H9 (cell line): ENCODE data around the gene LMO4. TPM values are rescaled to one million over a fixed set of nuclear protein-coding genes. Genes with fewer than 3 reads are reported as not detected.

Source experiments
- DNase-seq: peaks from one replicate; pipeline ENCODE4 v3.0.0-alpha.2; 2017
- H2AFZ ChIP-seq: one replicate; pipeline ENCODE4 v1.6.1; 2013; ENCODE audit warnings: mild to moderate bottlenecking, low read length, control low read depth, moderate library complexity
- H2AK5ac ChIP-seq: 2 replicates; pipeline ENCODE4 v1.6.1; 2013; ENCODE audit warnings: low read length, control low read depth, mixed read lengths; ENCODE audit not compliant: insufficient read length
- H2BK120ac ChIP-seq: one replicate; pipeline ENCODE4 v1.6.1; 2013; ENCODE audit warnings: low read depth, mild to moderate bottlenecking, low read length, control low read depth, inconsistent platforms; ENCODE audit not compliant: poor library complexity, severe bottlenecking
- H2BK12ac ChIP-seq: 2 replicates; pipeline ENCODE4 v1.6.1; 2013; ENCODE audit warnings: low read length, control low read depth, mixed read lengths, low read depth; ENCODE audit not compliant: insufficient read length
- H2BK15ac ChIP-seq: 2 replicates; pipeline ENCODE4 v1.6.1; 2013; ENCODE audit warnings: low read depth, low read length, control low read depth
- H2BK20ac ChIP-seq: one replicate; pipeline ENCODE4 v1.6.1; 2013; ENCODE audit warnings: low read depth, mild to moderate bottlenecking, low read length, control low read depth, inconsistent platforms; ENCODE audit not compliant: poor library complexity, severe bottlenecking
- H2BK5ac ChIP-seq: 2 replicates; pipeline ENCODE4 v1.6.1; 2013; ENCODE audit warnings: low read length, control low read depth, mixed read lengths; ENCODE audit not compliant: insufficient read length
- H3K14ac ChIP-seq: 2 replicates; pipeline ENCODE4 v1.6.1; 2013; ENCODE audit warnings: low read length, control low read depth; ENCODE audit not compliant: insufficient read depth
- H3K18ac ChIP-seq: 2 replicates; pipeline ENCODE4 v1.6.1; 2013; ENCODE audit warnings: low read depth, mild to moderate bottlenecking, mixed read lengths, low read length, control low read depth; ENCODE audit not compliant: insufficient read length
- H3K23ac ChIP-seq: 2 replicates; pipeline ENCODE4 v1.6.1; 2013; ENCODE audit warnings: low read length, control low read depth, mixed read lengths, low read depth; ENCODE audit not compliant: insufficient read length
- H3K23me2 ChIP-seq: 2 replicates; pipeline ENCODE4 v1.6.1; 2013; ENCODE audit warnings: low read depth, mild to moderate bottlenecking, mixed read lengths, low read length, control low read depth; ENCODE audit not compliant: insufficient read length, poor library complexity, severe bottlenecking
- H3K27ac ChIP-seq: 2 replicates; pipeline ENCODE4 v1.5.1; 2013; ENCODE audit warnings: low read length, control low read depth, mixed read lengths, low read depth; ENCODE audit not compliant: insufficient read length
- H3K27me3 ChIP-seq: 2 replicates; pipeline ENCODE4 v1.6.1; 2013; ENCODE audit warnings: low read length, control low read depth, inconsistent platforms; ENCODE audit not compliant: insufficient read depth
- H3K4ac ChIP-seq: 2 replicates; pipeline ENCODE4 v1.6.1; 2013; ENCODE audit warnings: low read depth, mild to moderate bottlenecking, control low read depth, inconsistent platforms, low read length, moderate library complexity
- H3K4me1 ChIP-seq: 2 replicates; pipeline ENCODE4 v1.6.1; 2013; ENCODE audit warnings: low read length, control low read depth, inconsistent platforms; ENCODE audit not compliant: insufficient read depth
- H3K4me2 ChIP-seq: 2 replicates; pipeline ENCODE4 v1.6.1; 2013; ENCODE audit warnings: low read length, control low read depth, mixed read lengths; ENCODE audit not compliant: insufficient read length, insufficient read depth
- H3K56ac ChIP-seq: 2 replicates; pipeline ENCODE4 v1.6.1; 2013; ENCODE audit warnings: low read depth, mild to moderate bottlenecking, mixed read lengths, low read length, control low read depth; ENCODE audit not compliant: insufficient read length
- H3K79me1 ChIP-seq: 2 replicates; pipeline ENCODE4 v1.6.1; 2013; ENCODE audit warnings: low read depth, mild to moderate bottlenecking, moderate library complexity, low read length, control low read depth, inconsistent platforms; ENCODE audit not compliant: insufficient read depth, poor library complexity, severe bottlenecking
- H3K79me2 ChIP-seq: 2 replicates; pipeline ENCODE4 v1.6.1; 2013; ENCODE audit warnings: low read length, control low read depth, inconsistent platforms; ENCODE audit not compliant: insufficient read depth
- H3K9ac ChIP-seq: 2 replicates; pipeline ENCODE4 v1.6.1; 2013; ENCODE audit warnings: low read length, control low read depth, mixed read lengths; ENCODE audit not compliant: insufficient read length; ENCODE audit errors: extremely low read depth
- H3K9me3 ChIP-seq: one replicate; pipeline ENCODE4 v1.6.1; 2013; ENCODE audit warnings: low read depth, low read length, inconsistent platforms; ENCODE audit not compliant: control insufficient read depth
- H3T11ph ChIP-seq: one replicate; pipeline ENCODE4 v1.6.1; 2013; ENCODE audit warnings: mild to moderate bottlenecking, low read length, control low read depth, inconsistent platforms
- H4K20me1 ChIP-seq: one replicate; pipeline ENCODE4 v1.6.1; 2013; ENCODE audit not compliant: control insufficient read depth, insufficient read length, insufficient read depth
- H4K5ac ChIP-seq: 2 replicates; pipeline ENCODE4 v1.6.1; 2013; ENCODE audit warnings: low read depth, mild to moderate bottlenecking, mixed read lengths, low read length, control low read depth; ENCODE audit not compliant: insufficient read length
- H4K8ac ChIP-seq: replicated peaks from 2 replicates; pipeline ENCODE4 v1.6.1; 2013; ENCODE audit warnings: low read length, control low read depth, mixed read lengths, low read depth; ENCODE audit not compliant: insufficient read length
- H4K91ac ChIP-seq: 2 replicates; pipeline ENCODE4 v1.6.1; 2013; ENCODE audit warnings: low read depth, mild to moderate bottlenecking, moderate library complexity, mixed read lengths, low read length, control low read depth; ENCODE audit not compliant: insufficient read length
- H3K27ac Mint-ChIP-seq, 3 experiments: 2 replicates in 2 of 3; 3 replicates in 1 of 3; pipeline ENCODE4 v1.8.0; 2020 to 2021; ENCODE audit warnings: mixed read lengths in 3 of 3, mild to moderate bottlenecking in 1 of 3, moderate library complexity in 1 of 3
- H3K27me3 Mint-ChIP-seq: 2 replicates; pipeline ENCODE4 v1.8.0; 2021; ENCODE audit warnings: low read depth, mild to moderate bottlenecking, moderate library complexity, mixed read lengths
- H3K36me3 Mint-ChIP-seq, 3 experiments: 2 replicates in 2 of 3; 3 replicates in 1 of 3; pipeline ENCODE4 v1.8.0; 2020 to 2021; ENCODE audit warnings: low read depth in 3 of 3, mixed read lengths in 3 of 3; ENCODE audit not compliant: insufficient read depth in 1 of 3
- H3K4me1 Mint-ChIP-seq, 2 experiments: 2 replicates each; pipeline ENCODE4 v1.8.0; 2020; ENCODE audit warnings: mixed read lengths in 2 of 2
- H3K4me3 Mint-ChIP-seq, 2 experiments: 2 replicates in 1 of 2; 3 replicates in 1 of 2; pipeline ENCODE4 v1.8.0; 2020 to 2021; ENCODE audit warnings: mild to moderate bottlenecking in 2 of 2, mixed read lengths in 2 of 2, moderate library complexity in 1 of 2
- H3K9me3 Mint-ChIP-seq, 2 experiments: 2 replicates in 1 of 2; 3 replicates in 1 of 2; pipeline ENCODE4 v1.8.0; 2020; ENCODE audit warnings: mild to moderate bottlenecking in 2 of 2, mixed read lengths in 2 of 2, moderate library complexity in 1 of 2
- WGBS: extraction: QIAGEN DNeasy Blood & Tissue Kit; methylation state at CpG from one replicate; pipeline ENCODE4 v1.1.7; 2013; ENCODE audit warnings: missing lambda C conversion rate, low lambda C conversion rate, mixed read lengths; ENCODE audit not compliant: insufficient read length; ENCODE audit errors: extremely low coverage; 5-methylcytosine and 5-hydroxymethylcytosine counted together
- total RNA-seq: library from RNA; stranded (reverse); gene quantifications from 2 replicates; pipeline ENCODE4 v1.2.1, GENCODE V29; 2021
- TF ChIP-seq, protein P1 (sequence below): fragments of 200-600 bp; sonication (generic); conservative IDR thresholded peaks from 3 replicates; pipeline ENCODE4 v1.8.0; 2021; ENCODE audit warnings: antibody characterized with exemption, mild to moderate bottlenecking

LMO4 gene
- total RNA-seq, 1 experiment from 2014 or later: 64.9 TPM

DNA sequence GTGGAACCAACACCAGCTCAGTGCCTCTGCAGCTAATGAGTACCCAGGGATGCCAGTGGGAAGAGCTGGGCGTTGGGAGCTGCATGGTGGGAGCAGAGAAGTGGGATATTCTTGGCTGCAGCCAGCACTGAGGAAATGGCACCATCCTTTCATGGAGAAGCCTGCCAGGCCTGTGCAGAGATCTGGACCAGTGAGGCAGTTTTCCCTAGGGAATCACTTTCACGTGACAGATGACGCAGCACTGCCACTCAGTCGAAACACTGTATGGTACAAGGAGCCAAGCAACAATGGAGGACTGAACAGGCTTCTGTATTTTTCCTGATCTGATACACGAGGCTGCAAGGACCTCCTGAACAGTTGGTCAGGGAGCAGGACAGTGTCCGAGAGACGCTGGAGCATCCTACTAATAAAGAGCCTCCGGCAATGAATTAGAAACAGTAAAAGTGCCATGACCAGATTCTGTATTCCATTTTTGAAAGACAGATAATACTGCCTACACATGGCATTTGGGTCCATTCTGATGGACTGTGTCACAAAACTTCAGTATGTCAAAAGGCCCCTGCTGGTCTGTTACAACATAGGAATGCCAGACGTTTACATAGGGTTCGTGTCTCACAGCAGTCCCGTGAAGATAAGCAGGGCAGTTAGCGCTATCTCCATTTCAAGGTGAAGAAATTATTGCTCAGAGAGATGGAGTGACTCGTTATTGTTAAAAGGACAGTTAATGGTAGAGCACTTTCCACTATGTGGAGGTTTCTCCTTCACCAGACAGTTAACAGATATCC, 44.0 kb upstream of the LMO4 start:
- Histone ChIP-seq H4K5ac (no peak overlapping the region), H3K9me3 (no peaks in the 10 kb centered on the region), H2BK15ac (no peak overlapping the region), H3T11ph (no peak overlapping the region), H2AK5ac (no peak overlapping the region), H2BK20ac (no peak overlapping the region), H3K23me2 (no peaks in the 10 kb centered on the region), H2BK12ac (no peak overlapping the region), H3K79me2 (no peaks in the 10 kb centered on the region), H3K56ac (no peak overlapping the region), H4K91ac (no peak overlapping the region), H3K4ac (no peak overlapping the region), H4K8ac (no peak overlapping the region), H3K27me3 (no peaks in the 10 kb centered on the region), H3K27ac (no peak overlapping the region), H3K4me1 (no peaks in the 10 kb centered on the region; the same call in 1 of the 2 replicates), H4K20me1 (no peaks in the 10 kb centered on the region), H2BK5ac (no peak overlapping the region), H3K4me2 (no peak overlapping the region), H3K9ac (no peak overlapping the region), H3K18ac (no peak overlapping the region), H2AFZ (no peak overlapping the region), H3K23ac (no peak overlapping the region), H3K79me1 (no peaks in the 10 kb centered on the region), H3K14ac (no peak overlapping the region), H2BK120ac (no peak overlapping the region)
- no CpG with 5 or more reads among the region's 13 CpGs for WGBS
- no peak for DNase-seq
- Mint-ChIP-seq H3K4me1 (peaks cover 3 to 5% of the 10 kb centered on the region in 2 experiments; a peak in 3 of 4 replicates), H3K36me3 (no peaks in the 10 kb centered on the region), H3K9me3 (no peaks in the 10 kb centered on the region; a peak in 1 of 5 replicates), H3K27me3 (no peaks in the 10 kb centered on the region), H3K27ac (no peak overlapping the region), H3K4me3 (no peak overlapping the region)
- TF ChIP-seq, protein P1, sequence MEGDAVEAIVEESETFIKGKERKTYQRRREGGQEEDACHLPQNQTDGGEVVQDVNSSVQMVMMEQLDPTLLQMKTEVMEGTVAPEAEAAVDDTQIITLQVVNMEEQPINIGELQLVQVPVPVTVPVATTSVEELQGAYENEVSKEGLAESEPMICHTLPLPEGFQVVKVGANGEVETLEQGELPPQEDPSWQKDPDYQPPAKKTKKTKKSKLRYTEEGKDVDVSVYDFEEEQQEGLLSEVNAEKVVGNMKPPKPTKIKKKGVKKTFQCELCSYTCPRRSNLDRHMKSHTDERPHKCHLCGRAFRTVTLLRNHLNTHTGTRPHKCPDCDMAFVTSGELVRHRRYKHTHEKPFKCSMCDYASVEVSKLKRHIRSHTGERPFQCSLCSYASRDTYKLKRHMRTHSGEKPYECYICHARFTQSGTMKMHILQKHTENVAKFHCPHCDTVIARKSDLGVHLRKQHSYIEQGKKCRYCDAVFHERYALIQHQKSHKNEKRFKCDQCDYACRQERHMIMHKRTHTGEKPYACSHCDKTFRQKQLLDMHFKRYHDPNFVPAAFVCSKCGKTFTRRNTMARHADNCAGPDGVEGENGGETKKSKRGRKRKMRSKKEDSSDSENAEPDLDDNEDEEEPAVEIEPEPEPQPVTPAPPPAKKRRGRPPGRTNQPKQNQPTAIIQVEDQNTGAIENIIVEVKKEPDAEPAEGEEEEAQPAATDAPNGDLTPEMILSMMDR: no peak
